ENCODE data around the gene BAZ2B.

GRCh38 chr2:159555651-159556392 lies 60.5 kb downstream of the BAZ2B start:
- TF ChIP-seq CTCF (IDR thresholded peaks at IDR 0.05) (no peak), POLR2A (IDR thresholded peaks at IDR 0.05) (no peak)
